ENCODE data around the gene TCF7L2. TPM values are rescaled to one million over a fixed set of nuclear protein-coding genes. Genes with fewer than 3 reads are reported as not detected.

TCF7L2 gene
- total RNA-seq, 1 experiment from 2014 or later: 3.0 TPM

- no peak for DNase-seq (ENCODE audit: low spot score)
These were observed 14.4 kb downstream of the TCF7L2 start for GRCh38 chr10:112964482-112964881.

- DNase-seq (ENCODE audit: low spot score): no peak
These were observed 16.3 kb downstream of the TCF7L2 start for GRCh38 chr10:112966194-112966855.

- DNase-seq (ENCODE audit: low spot score): peak; percentile 54
These were observed 17.2 kb downstream of the TCF7L2 start for GRCh38 chr10:112967200-112967599.

DNA sequence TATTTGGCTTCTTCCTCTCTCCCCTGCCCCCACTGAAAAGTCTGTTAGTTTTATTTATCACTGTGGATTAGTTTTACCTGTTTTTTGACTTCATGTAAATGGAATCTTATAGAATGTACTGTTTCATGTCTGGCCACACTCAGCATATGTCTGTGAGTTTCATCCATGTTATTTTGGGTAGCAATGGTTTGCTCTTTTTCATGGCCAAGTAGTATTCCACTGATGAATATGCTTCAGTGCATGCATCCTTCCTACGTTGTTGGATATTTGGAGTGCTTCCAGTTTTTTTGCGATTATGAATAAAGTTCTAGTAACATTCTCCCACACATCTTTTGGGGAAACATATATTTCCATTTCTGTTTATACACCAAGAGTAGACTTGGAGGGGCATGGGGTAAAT is 19.1 kb downstream of the TCF7L2 start:
- no peak for DNase-seq (ENCODE audit: low spot score)

- DNase-seq (ENCODE audit: low spot score): no peak
These were observed 19.5 kb downstream of the TCF7L2 start for GRCh38 chr10:112969542-112969941.

- DNase-seq (ENCODE audit: low spot score): no peak
These were observed 20.0 kb downstream of the TCF7L2 start for GRCh38 chr10:112970021-112970420.

DNA sequence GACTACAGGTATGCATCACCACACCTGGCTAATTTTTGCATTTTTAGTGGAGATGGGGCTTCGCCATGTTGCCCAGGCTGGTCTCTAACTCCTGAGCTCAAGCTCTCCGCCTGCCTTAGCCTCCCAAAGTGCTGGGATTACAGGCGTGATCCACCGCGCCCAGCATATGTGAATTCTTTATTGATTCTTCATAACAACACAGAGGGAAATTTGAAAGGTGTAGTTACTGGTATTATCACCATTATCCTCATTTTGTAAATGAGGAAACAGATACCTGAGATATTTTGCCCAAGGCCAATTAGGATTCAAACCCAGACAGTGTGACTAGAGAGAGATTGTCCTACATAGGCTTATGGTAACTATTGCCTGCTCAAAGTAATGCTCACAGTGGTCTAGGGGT is 22.6 kb downstream of the TCF7L2 start:
- no peak for DNase-seq (ENCODE audit: low spot score)

DNA sequence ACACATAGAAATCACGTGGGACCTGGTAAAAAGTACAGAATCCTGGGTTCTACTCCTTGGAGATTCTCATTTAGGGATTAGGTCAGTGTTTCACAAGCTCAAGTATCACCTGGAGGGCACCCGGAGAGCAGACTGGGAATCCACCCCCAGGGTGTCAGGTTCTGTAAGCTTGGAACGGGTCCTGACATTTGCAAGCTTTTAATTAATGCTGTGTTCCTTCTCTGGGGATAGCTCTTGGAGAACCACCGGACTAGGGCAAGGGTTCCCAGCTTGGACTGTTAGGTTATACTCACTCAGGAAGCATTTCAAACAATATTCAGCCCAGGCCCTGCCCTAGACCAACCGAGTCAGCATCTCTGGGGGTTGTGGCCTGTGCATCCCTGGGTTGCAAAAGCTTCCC is 23.0 kb downstream of the TCF7L2 start:
- DNase-seq (ENCODE audit: low spot score): no peak

DNA sequence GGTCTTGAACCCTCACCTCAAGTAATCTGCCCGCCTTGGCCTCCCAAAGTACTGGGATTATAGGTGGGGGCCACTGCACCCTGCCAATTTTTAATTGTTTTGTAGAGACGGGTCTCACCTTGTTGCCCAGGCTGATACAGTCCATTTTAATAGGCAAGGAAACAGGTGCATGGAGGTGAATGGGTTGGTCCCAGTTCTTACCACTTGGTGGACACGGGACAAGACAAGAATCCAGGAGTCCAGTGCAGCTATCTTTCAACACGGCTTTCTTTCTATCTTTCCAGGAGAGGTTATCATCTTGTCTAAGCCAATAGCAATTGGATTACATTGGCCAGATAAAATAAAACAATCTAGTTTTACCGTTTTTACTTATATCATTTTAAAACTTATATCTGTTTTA is 23.8 kb downstream of the TCF7L2 start:
- no peak for DNase-seq (ENCODE audit: low spot score)

GRCh38 chr10:112977426-112977898 is 27.4 kb downstream of the TCF7L2 start:
- no peak for DNase-seq (ENCODE audit: low spot score)

DNA sequence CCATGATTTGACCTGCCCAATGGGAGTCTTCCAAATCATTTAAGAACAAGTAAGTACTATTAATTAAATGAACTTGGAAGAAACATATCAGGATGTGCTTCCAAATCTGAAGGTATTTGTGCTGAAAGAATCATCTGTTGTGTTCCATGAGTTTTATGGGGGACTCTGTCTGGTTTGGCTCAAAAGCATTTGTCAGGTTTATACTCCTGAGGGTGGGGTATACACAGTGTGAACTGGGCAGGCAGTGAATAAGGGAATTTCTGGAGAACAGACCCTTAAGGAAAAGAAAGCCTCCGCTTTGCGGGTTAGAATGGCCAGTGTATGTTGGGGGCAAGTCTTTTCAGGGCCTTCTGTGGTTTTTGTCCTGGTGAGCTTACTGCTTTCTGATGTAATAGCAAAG is 29.9 kb downstream of the TCF7L2 start:
- DNase-seq (ENCODE audit: low spot score): no peak

DNA sequence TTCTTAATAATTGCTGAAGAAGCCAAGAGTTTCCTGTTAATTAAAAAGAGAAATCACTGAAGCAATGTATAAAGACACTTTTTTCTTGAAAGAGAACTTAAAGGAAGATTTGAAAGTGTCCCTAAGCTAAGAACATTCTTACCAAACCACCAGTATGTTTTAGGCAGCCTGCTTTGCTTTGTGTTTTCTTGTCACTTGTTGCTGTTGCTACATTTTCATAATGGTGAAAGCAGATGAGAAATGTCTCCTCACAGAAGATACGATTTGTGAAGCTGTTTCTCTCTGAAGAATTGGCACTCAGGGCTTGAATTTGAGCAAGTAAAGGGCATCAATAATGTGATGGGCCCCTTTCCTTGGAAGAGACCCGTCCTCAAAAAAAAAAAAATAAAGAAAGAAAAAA is 30.9 kb downstream of the TCF7L2 start:
- no peak for DNase-seq (ENCODE audit: low spot score)

- DNase-seq (ENCODE audit: low spot score): peak; percentile 42
These were observed 31.5 kb downstream of the TCF7L2 start for GRCh38 chr10:112981553-112981952.

DNA sequence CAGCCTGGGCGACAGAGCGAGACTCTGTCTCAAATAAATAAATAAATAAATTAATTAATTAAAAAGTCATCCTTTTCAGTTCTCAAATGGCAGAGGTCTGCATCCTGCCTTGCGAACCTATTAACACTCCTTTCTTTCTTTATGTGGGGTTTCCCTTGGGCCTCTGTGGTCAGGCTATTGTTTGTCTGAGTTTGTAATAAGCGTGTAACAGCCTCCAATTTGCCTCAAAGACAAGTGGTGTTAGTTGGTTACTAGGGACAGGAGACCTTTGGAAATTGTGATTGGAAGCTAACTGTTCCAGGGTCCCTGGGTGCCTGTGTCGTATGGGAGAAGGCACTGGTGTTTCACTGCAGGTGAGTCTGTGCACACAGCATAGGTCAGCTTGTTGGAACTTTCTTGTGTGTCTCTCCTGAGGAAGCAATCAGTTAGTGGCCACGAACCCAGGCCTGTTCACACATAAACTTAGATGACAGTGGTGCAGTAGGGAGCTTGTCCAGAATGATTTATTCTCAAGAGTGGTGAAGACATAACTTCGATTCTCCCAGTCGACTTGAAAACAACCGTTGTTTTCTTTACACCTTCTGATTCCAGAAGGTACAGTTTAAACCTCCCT is 33.5 kb downstream of the TCF7L2 start:
- no peak for DNase-seq (ENCODE audit: low spot score)

GRCh38 chr10:112984756-112985155 is 34.7 kb downstream of the TCF7L2 start:
- no peak for DNase-seq (ENCODE audit: low spot score)

DNA sequence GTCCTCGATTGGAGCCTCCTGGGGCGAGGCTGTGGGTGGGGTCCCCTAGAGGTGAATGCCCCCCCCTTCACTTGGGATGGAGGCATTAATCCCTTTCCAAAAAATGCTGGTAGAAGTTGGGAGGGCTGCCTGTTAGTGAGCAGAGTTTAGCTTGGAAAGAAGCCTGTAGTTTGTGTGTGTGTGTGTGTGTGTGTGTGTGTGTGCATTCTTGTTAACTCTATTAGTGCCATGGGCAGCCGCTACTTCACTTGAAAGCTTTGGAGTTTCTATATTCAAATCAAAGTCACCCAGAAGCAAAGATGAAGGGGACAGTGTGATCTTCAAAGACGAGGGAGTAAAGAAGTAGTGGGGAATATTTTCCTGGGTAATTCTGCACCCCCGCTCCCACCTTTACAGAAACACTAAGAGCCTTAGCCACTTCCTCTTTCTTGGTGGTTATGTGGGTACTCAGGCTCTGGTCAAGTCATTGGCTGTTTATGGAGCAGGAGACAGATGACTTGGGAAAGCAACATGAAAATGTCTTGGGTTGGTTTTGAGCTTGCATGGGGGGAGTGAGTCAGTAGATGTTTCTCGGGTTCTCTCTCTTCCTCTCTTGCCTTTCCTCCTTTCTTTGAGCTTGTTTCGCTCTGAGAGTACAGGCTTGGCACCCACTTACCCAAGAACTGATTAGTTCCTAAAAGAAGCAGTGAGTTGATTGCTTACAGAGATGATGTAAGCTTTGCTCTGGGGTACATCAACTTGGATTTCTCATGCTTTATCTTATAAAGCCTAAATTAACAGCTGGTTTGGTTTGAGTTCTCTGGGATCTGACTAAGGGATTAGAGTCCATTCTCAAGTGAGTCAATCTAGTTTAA is 35.9 kb downstream of the TCF7L2 start:
- peak; percentile 27 for DNase-seq (ENCODE audit: low spot score)

DNA sequence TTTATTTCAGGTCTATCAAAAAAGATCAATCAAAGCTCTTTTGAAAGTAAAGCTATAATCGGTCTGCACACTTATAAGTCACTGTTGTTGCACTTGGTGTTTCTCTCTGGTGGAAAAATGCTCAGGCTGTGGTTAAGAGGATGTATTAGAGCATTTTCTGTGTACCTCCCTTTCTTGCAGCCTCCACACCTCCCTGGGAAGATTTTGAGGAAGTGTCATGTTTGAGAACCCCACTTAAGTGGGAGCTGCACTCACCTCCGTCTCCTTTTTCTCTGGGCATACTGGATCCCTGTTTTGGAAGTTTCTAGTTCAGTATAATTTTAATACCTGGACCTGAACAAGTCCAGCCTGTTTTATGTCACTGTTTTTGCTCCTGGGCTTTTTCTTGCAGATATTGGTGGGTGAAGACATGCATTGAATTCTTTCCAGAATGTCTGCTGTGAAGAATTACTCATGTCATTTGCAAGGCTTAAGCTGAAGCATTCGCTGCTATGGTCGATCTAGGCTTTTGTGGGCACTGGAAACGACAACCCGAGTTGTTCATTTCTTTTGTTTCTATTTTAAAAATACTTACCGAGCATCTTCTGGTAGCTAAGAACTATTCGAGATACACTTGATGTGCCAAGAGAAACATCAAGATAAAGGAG is 36.6 kb downstream of the TCF7L2 start:
- DNase-seq (ENCODE audit: low spot score): no peak

GRCh38 chr10:112988839-112989406 is 38.9 kb downstream of the TCF7L2 start:
- DNase-seq (ENCODE audit: low spot score): no peak

DNA sequence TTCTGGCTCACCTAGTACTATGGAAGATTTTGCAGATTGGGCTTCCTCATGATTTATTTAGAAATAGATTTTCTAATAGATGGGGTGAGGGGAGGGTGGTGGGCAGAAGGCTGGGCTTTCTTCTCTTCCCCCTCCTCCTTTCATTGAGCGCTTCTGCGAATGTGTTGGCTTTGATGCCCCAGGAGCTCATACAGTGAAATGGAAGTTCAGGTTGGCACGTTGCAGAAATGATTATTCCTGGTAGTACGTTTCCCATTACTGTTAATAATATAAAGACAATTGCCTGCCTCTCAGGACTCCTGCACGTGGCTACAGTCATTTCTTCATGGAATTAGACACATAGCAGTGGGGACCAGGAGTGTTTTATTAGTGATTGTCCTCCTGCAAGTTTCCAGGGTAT is 39.8 kb downstream of the TCF7L2 start:
- no peak for DNase-seq (ENCODE audit: low spot score)

DNA sequence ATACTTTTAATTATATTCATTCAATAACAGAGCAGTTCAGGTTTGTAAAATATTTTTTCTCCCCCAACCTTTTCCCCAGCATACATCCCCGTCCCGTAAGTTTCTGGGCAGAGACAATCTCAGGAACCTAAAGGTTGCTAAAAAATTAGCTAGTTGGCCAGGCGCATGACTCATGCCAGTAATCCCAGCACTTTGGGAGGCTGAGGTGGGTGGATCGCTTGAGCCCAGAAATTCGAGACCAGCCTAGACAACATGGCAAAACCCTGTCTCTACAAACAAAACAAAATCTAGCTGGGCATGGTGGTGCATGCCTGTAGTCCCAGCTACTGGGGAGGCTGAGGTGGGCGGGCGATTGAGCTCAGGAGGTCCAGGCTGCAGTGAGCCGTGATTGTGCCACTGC is 40.2 kb downstream of the TCF7L2 start:
- peak; percentile 16 for DNase-seq (ENCODE audit: low spot score)

GRCh38 chr10:112991888-112992491 is 41.9 kb downstream of the TCF7L2 start:
- no peak for DNase-seq (ENCODE audit: low spot score)
